Mesenchymal stem cell (in vitro differentiated cells and primary cell): ENCODE data around the gene LY6G5B.
A peak's percentile ranks its signal among the peaks of the same experiment; 100 is the strongest.

Source experiments
- DNase-seq: peaks from one replicate; pipeline ENCODE4 v3.0.0-alpha.2; 2013
- H2AFZ ChIP-seq: one replicate; pipeline ENCODE4 v1.6.1; 2013; ENCODE audit warnings: low read depth, mild to moderate bottlenecking, control low read depth, inconsistent platforms, low read length, moderate library complexity
- H2AK5ac ChIP-seq: 2 replicates; pipeline ENCODE4 v1.6.1; 2013; ENCODE audit warnings: low read length, moderate library complexity, mild to moderate bottlenecking, inconsistent platforms; ENCODE audit not compliant: severe bottlenecking
- H2BK120ac ChIP-seq: one replicate; pipeline ENCODE4 v1.6.1; 2013; ENCODE audit warnings: low read depth, mild to moderate bottlenecking, inconsistent platforms, low read length, moderate library complexity
- H2BK12ac ChIP-seq, 2 experiments: one replicate each; pipeline ENCODE4 v1.6.1; 2013; ENCODE audit warnings: inconsistent platforms in 2 of 2, low read length in 2 of 2, mild to moderate bottlenecking in 2 of 2, moderate library complexity in 2 of 2, control low read depth in 1 of 2
- H2BK15ac ChIP-seq: one replicate; pipeline ENCODE4 v1.6.1; 2013; ENCODE audit warnings: mild to moderate bottlenecking, low read depth, inconsistent platforms; ENCODE audit not compliant: poor library complexity, severe bottlenecking
- H2BK5ac ChIP-seq: 2 replicates; pipeline ENCODE4 v1.6.1; 2013; ENCODE audit warnings: low read depth, mild to moderate bottlenecking, low read length, control low read depth, inconsistent platforms; ENCODE audit not compliant: poor library complexity, severe bottlenecking
- H3K14ac ChIP-seq, 2 experiments: one replicate each; pipeline ENCODE4 v1.6.1; 2013; ENCODE audit warnings: inconsistent platforms in 2 of 2, low read length in 2 of 2, control low read depth in 1 of 2, mild to moderate bottlenecking in 1 of 2, moderate library complexity in 1 of 2
- H3K18ac ChIP-seq, 2 experiments: one replicate each; pipeline ENCODE4 v1.6.1; 2013; ENCODE audit warnings: inconsistent platforms in 2 of 2, low read length in 2 of 2, control low read depth in 1 of 2, low read depth in 1 of 2, mild to moderate bottlenecking in 1 of 2
- H3K23ac ChIP-seq, 2 experiments: one replicate each; pipeline ENCODE4 v1.6.1; 2013; ENCODE audit warnings: inconsistent platforms in 2 of 2, low read length in 2 of 2, mild to moderate bottlenecking in 2 of 2, moderate library complexity in 2 of 2, control low read depth in 1 of 2
- H3K27ac ChIP-seq: 2 replicates; pipeline ENCODE4 v1.5.1; 2013; ENCODE audit warnings: mild to moderate bottlenecking, moderate library complexity, low read length, control low read depth, inconsistent platforms; ENCODE audit not compliant: poor library complexity, severe bottlenecking
- H3K27me3 ChIP-seq, 2 experiments: 2 replicates each; pipeline versions ENCODE4 v1.6.1 to v1.7.0; 2013; ENCODE audit warnings: low read length in 2 of 2, mild to moderate bottlenecking in 2 of 2, moderate library complexity in 2 of 2, control low read depth in 1 of 2, inconsistent platforms in 1 of 2; ENCODE audit not compliant: control insufficient read depth in 1 of 2, insufficient read depth in 1 of 2
- H3K36me3 ChIP-seq, 2 experiments: 2 replicates each; pipeline versions ENCODE4 v1.6.1 to v1.7.0; 2013; ENCODE audit warnings: low read length in 2 of 2, control low read depth in 1 of 2, inconsistent platforms in 1 of 2, low read depth in 1 of 2, mild to moderate bottlenecking in 1 of 2; ENCODE audit not compliant: insufficient read depth in 2 of 2, control insufficient read depth in 1 of 2
- H3K4ac ChIP-seq, 2 experiments: one replicate each; pipeline ENCODE4 v1.6.1; 2013; ENCODE audit warnings: inconsistent platforms in 2 of 2, low read length in 2 of 2, mild to moderate bottlenecking in 2 of 2, moderate library complexity in 2 of 2, control low read depth in 1 of 2, low read depth in 1 of 2
- H3K4me1 ChIP-seq: 2 replicates; pipeline ENCODE4 v1.6.1; 2013; ENCODE audit warnings: low read depth, low read length, control low read depth; ENCODE audit not compliant: control insufficient read depth, insufficient read depth
- H3K4me2 ChIP-seq: 2 replicates; pipeline ENCODE4 v1.6.1; 2013; ENCODE audit warnings: low read length, mild to moderate bottlenecking, inconsistent platforms; ENCODE audit not compliant: poor library complexity, severe bottlenecking
- H3K4me3 ChIP-seq, 2 experiments: 2 replicates each; pipeline versions ENCODE4 v1.5.1 to v1.7.0; 2013; ENCODE audit warnings: low read length in 2 of 2, mild to moderate bottlenecking in 2 of 2, control low read depth in 1 of 2, low read depth in 1 of 2; ENCODE audit not compliant: insufficient read depth in 1 of 2
- H3K79me1 ChIP-seq: replicated peaks from 2 replicates; pipeline ENCODE4 v1.6.1; 2013; ENCODE audit warnings: mild to moderate bottlenecking, control low read depth, low read length, inconsistent platforms; ENCODE audit not compliant: poor library complexity, severe bottlenecking
- H3K9ac ChIP-seq: 2 replicates; pipeline ENCODE4 v1.7.0; 2013; ENCODE audit warnings: mild to moderate bottlenecking, low read length, moderate library complexity
- H3K9me3 ChIP-seq: 2 replicates; pipeline ENCODE4 v1.7.0; 2013; ENCODE audit warnings: mild to moderate bottlenecking, low read length; ENCODE audit not compliant: control insufficient read depth
- H4K8ac ChIP-seq: one replicate; pipeline ENCODE4 v1.6.1; 2013; ENCODE audit warnings: inconsistent platforms, mild to moderate bottlenecking, low read length, moderate library complexity
- H4K91ac ChIP-seq: one replicate; pipeline ENCODE4 v1.6.1; 2013; ENCODE audit warnings: mild to moderate bottlenecking, low read length, inconsistent platforms
- WGBS: methylation state at CpG from one replicate; pipeline ENCODE4 v1.1.7; 2013; ENCODE audit warnings: mixed read lengths; 5-methylcytosine and 5-hydroxymethylcytosine counted together

LY6G5B gene

GRCh38 chr6:31665501-31666336, 4.1 kb upstream of the LY6G5B start, which contains the start of gene CSNK2B:
Gene CSNK2B, plus strand, starts transcription at chr6:31666080. Its CDS starts 752 bp downstream, at chr6:31666832.
- Histone ChIP-seq H4K91ac (peak within 1 kb of the TSS; percentile 95), H2AK5ac (peak within 1 kb of the TSS; percentile 64), H3K36me3 (peaks cover 51 to 61% of the 10 kb centered on the region in 2 experiments), H3K9ac (peak within 1 kb of the TSS; percentile 97), H3K14ac (peak within 1 kb of the TSS in 1 of 2 experiments; percentile 90), H3K9me3 (no peaks in the 10 kb centered on the region), H3K18ac (peak within 1 kb of the TSS; percentile 96 to 99), H2AFZ (peak within 1 kb of the TSS; percentile 74), H3K4me2 (peak within 1 kb of the TSS; percentile 90), H3K4me3 (peak within 1 kb of the TSS; percentile 97 to 99), H3K4ac (peak within 1 kb of the TSS; percentile 94), H2BK5ac (peak within 1 kb of the TSS; percentile 81), H4K8ac (peak within 1 kb of the TSS; percentile 99), H2BK120ac (peak within 1 kb of the TSS; percentile 19), H3K23ac (peak within 1 kb of the TSS; percentile 38 to 86), H3K27ac (peak within 1 kb of the TSS; percentile 89), H2BK15ac (peak within 1 kb of the TSS; percentile 88), H3K4me1 (peaks cover 22% of the 10 kb centered on the region), H3K27me3 (no peaks in the 10 kb centered on the region), H2BK12ac (peak within 1 kb of the TSS in 1 of 2 experiments; percentile 21), H3K79me1 (peaks cover 36% of the 10 kb centered on the region)
- DNase-seq, result peak; percentile 98
- 0% methylated on average over 53 of the region's 63 CpGs for WGBS

DNA sequence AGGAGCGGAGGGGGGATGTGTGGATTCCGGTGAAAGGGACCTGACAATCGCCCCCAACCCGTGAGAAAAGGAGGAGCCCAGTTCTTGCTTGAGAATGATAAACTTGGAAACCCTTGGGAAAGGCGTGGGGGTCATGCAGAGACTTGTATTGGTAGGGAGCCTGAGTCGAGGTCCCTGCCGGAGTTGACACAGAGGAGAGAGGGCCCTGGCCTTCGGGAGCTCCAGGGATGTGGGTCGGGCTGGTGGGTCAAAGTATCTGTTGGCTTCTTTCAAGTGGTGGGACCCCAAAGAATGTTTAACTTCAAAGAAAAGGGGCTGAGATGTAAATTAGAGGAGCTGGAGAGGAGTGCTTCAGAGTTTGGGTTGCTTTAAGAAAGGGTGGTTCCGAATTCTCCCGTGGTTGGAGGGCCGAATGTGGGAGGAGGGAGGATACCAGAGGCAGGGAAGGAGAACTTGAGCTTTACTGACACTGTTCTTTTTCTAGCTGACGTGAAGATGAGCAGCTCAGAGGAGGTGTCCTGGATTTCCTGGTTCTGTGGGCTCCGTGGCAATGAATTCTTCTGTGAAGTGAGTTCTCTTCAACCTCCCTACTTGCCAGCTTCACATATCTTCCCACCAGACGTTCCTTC, 3.3 kb upstream of the LY6G5B start:
- Histone ChIP-seq H3K9ac (peak overlapping the region; percentile 97), H3K14ac (peak overlapping the region in 1 of 2 experiments; percentile 87), H3K27ac (peak overlapping the region; percentile 73), H3K79me1 (peaks cover 39% of the 10 kb centered on the region), H3K23ac (peak overlapping the region; percentile 38 to 86), H3K9me3 (no peaks in the 10 kb centered on the region), H3K18ac (peak overlapping the region; percentile 96 to 99), H2BK5ac (peak overlapping the region; percentile 81), H3K27me3 (no peaks in the 10 kb centered on the region), H2AFZ (peak overlapping the region; percentile 73), H3K4me1 (peaks cover 18% of the 10 kb centered on the region), H3K4me2 (peak overlapping the region; percentile 84), H3K4me3 (peak overlapping the region; percentile 97 to 99), H2BK12ac (no peak overlapping the region), H3K36me3 (peaks cover 58 to 69% of the 10 kb centered on the region in 2 experiments), H2BK120ac (no peak overlapping the region), H4K8ac (peak overlapping the region; percentile 99), H2AK5ac (peak overlapping the region; percentile 64), H3K4ac (peak overlapping the region; percentile 94), H2BK15ac (peak overlapping the region; percentile 88), H4K91ac (peak overlapping the region; percentile 95)
- 9% methylated on average over 15 of the region's 15 CpGs for WGBS
- peak; percentile 27 for DNase-seq

DNA sequence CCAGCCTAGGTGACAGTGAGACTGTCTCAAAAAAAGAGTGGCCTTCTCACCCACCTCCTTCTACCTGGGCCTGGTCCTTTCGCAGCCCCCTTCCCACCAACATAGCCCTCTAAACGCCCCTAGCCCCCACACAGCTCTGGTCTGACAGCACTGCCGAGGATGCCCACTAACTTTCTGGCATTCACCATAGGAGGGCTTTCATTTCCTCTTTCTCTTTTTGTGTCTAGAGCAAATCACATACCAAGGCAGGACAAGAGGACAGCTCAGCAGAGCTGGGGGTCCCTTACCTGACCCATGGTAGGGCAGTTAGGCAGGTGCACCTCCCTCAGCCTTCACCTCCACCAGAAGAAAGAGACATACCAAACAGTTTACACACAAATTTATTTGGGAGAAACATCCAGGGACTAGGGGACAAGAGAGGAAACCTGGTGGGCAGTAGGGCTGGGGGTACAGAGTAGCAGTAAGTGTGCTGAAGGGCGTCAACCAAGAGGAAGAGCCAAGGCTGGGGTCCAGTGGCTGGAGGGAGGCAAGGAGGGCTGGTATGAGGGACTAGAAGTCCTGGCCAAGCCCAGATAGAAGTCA, 6.6 kb downstream of the LY6G5B start:
- no peak overlapping the region for H4K91ac ChIP-seq
- H3K9ac ChIP-seq, result no peak overlapping the region
- DNase-seq, result no peak
- no peaks in the 10 kb centered on the region for H3K9me3 ChIP-seq
- H3K14ac ChIP-seq, result no peak overlapping the region
- peaks cover 6% of the 10 kb centered on the region for H3K4me1 ChIP-seq
- H3K27me3 ChIP-seq, result no peaks in the 10 kb centered on the region
- no peak overlapping the region for H3K18ac ChIP-seq
- no peak overlapping the region for H2AK5ac ChIP-seq
- peaks cover 30 to 38% of the 10 kb centered on the region in 2 experiments for H3K36me3 ChIP-seq
- no peak overlapping the region for H4K8ac ChIP-seq
- H2AFZ ChIP-seq, result no peak overlapping the region
- no peak overlapping the region for H3K23ac ChIP-seq
- no peak overlapping the region for H2BK5ac ChIP-seq
- H2BK15ac ChIP-seq, result no peak overlapping the region
- WGBS, result 88% methylated on average over 4 of the region's 4 CpGs
- H3K79me1 ChIP-seq, result peaks cover 8% of the 10 kb centered on the region
- H3K4me2 ChIP-seq, result no peak overlapping the region
- H3K27ac ChIP-seq, result no peak overlapping the region
- no peak overlapping the region for H2BK12ac ChIP-seq
- no peak overlapping the region for H3K4ac ChIP-seq
- no peak overlapping the region for H3K4me3 ChIP-seq
- no peak overlapping the region for H2BK120ac ChIP-seq

- H3K27me3 ChIP-seq, result no peaks in the 10 kb centered on the region
- WGBS, result 73% methylated on average over 3 of the region's 6 CpGs
These were observed 7.1 kb downstream of the LY6G5B start for GRCh38 chr6:31676904-31677303.

More at GRCh38 chr6:31676904-31677303, 7.1 kb downstream of the LY6G5B start:
- no peaks in the 10 kb centered on the region for H3K9me3 ChIP-seq
- no peak overlapping the region for H3K4me2 ChIP-seq
- H2BK12ac ChIP-seq, result no peak overlapping the region
- H3K23ac ChIP-seq, result no peak overlapping the region
- no peak overlapping the region for H4K8ac ChIP-seq
- peaks cover 25 to 33% of the 10 kb centered on the region in 2 experiments for H3K36me3 ChIP-seq
- H3K4me1 ChIP-seq, result peaks cover 11% of the 10 kb centered on the region
- no peak overlapping the region for H2AFZ ChIP-seq
- H3K18ac ChIP-seq, result no peak overlapping the region
- H2BK5ac ChIP-seq, result no peak overlapping the region
- H2AK5ac ChIP-seq, result no peak overlapping the region
- no peak overlapping the region for H3K4me3 ChIP-seq
- no peak overlapping the region for H4K91ac ChIP-seq
- no peak overlapping the region for H3K4ac ChIP-seq
- H3K79me1 ChIP-seq, result peaks cover 5% of the 10 kb centered on the region
- no peak overlapping the region for H3K14ac ChIP-seq
- H2BK15ac ChIP-seq, result no peak overlapping the region
- H2BK120ac ChIP-seq, result no peak overlapping the region
- no peak overlapping the region for H3K9ac ChIP-seq
- H3K27ac ChIP-seq, result no peak overlapping the region
- DNase-seq, result no peak
